HepG2 (cell line): Measurements from ENCODE around the gene GRB2. TPM values are rescaled to one million over a fixed set of nuclear protein-coding genes. Genes with fewer than 3 reads are reported as not detected.
A peak's percentile ranks its signal among the peaks of the same experiment; 100 is the strongest.

Experiments
- BORCS8-MEF2B ChIP-seq: sonication (generic); formaldehyde crosslinking; IDR thresholded peaks from 2 replicates; pipeline ENCODE4 v1.8.0; 2022; ENCODE audit warnings: mild to moderate bottlenecking, missing genetic modification reagents
- FIP1L1 ChIP-seq: fragments of 200-400 bp; formaldehyde crosslinking; IDR thresholded peaks from 2 replicates; pipeline ENCODE4 v1.6.1; 2018; ENCODE audit warnings: low read depth, mild to moderate bottlenecking, low read length, moderate library complexity, borderline replicate concordance; ENCODE audit not compliant: insufficient read depth
- HOXD1 ChIP-seq: sonication (generic); formaldehyde crosslinking; IDR thresholded peaks from 2 replicates; pipeline ENCODE4 v1.5.0; 2020; ENCODE audit warnings: missing genetic modification reagents
- KDM3A ChIP-seq: IDR thresholded peaks from 2 replicates; pipeline ENCODE4 v1.6.1; 2018; ENCODE audit warnings: low read depth, missing compliant biosample characterization
- KLF11 ChIP-seq: IDR thresholded peaks from 2 replicates; pipeline ENCODE4 v1.6.1; 2016; ENCODE audit warnings: missing compliant biosample characterization
- MZF1 ChIP-seq: sonication (generic); formaldehyde crosslinking; IDR thresholded peaks from 2 replicates; pipeline ENCODE4 v1.8.1; 2023; ENCODE audit warnings: mild to moderate bottlenecking, missing genetic modification reagents, borderline replicate concordance
- NBN ChIP-seq: fragments of 450-650 bp; conservative IDR thresholded peaks from 2 replicates; pipeline ENCODE4 v1.6.1; 2017
- NFRKB ChIP-seq: fragments of 450-650 bp; IDR thresholded peaks from 2 replicates; pipeline ENCODE4 v1.6.1; 2017
- PAX8 ChIP-seq: sonication (generic); formaldehyde crosslinking; IDR thresholded peaks from 2 replicates; pipeline ENCODE4 v1.8.0; 2022; ENCODE audit warnings: mild to moderate bottlenecking, missing genetic modification reagents, borderline replicate concordance
- POLR2AphosphoS2 ChIP-seq: IDR thresholded peaks from 2 replicates; pipeline ENCODE4 v1.6.1; 2011; ENCODE audit warnings: low read depth, low read length, improper control_type of control experiment
- RFXAP ChIP-seq: sonication (generic); formaldehyde crosslinking; IDR thresholded peaks from 2 replicates; pipeline ENCODE4 v1.4.0; 2020; ENCODE audit warnings: missing genetic modification reagents, borderline replicate concordance
- SAFB2 ChIP-seq: sonication (generic); formaldehyde crosslinking; IDR thresholded peaks from 2 replicates; pipeline ENCODE4 v1.5.1; 2020; ENCODE audit warnings: missing genetic modification reagents, low read depth, mild to moderate bottlenecking, borderline replicate concordance
- SRSF9 ChIP-seq: fragments of 200-400 bp; formaldehyde crosslinking; IDR thresholded peaks from 2 replicates; pipeline ENCODE4 v1.6.1; 2018; ENCODE audit warnings: borderline replicate concordance, mild to moderate bottlenecking, low read depth, low read length; ENCODE audit not compliant: insufficient read depth, poor library complexity, severe bottlenecking
- TBX3 ChIP-seq: fragments of 450-650 bp; IDR thresholded peaks from 2 replicates; pipeline ENCODE4 v1.6.1; 2017; ENCODE audit warnings: antibody characterized with exemption, mild to moderate bottlenecking, inconsistent platforms, borderline replicate concordance
- ZFAT ChIP-seq: sonication (generic); formaldehyde crosslinking; conservative IDR thresholded peaks from 2 replicates; pipeline ENCODE4 v1.8.1; 2023; ENCODE audit warnings: missing genetic modification reagents, inconsistent platforms
- ZMYM4 ChIP-seq: sonication (generic); formaldehyde crosslinking; IDR thresholded peaks from 2 replicates; pipeline ENCODE4 v1.8.1; 2023; ENCODE audit warnings: mild to moderate bottlenecking, missing genetic modification reagents
- ZSCAN22 ChIP-seq: sonication (generic); formaldehyde crosslinking; IDR thresholded peaks from 2 replicates; pipeline ENCODE4 v1.4.0; 2020; ENCODE audit warnings: mild to moderate bottlenecking, missing genetic modification reagents
- polyA plus RNA-seq, 8 experiments: library from polyadenylated mRNA; depleted of rRNA in 3 of 8; stranded (reverse) in 7 of 8; unstranded in 1 of 8; fragments of >200 nt; fragmentation: Illumina TruSeq in 4 of 8; extraction: Trizol in 4 of 8; gene quantifications; 2 replicates each; pipeline versions ENCODE4 v1.2.1 to v1.2.3, GENCODE V29; 2011 to 2016; ENCODE audit warnings: low read depth in 4 of 8, missing spikeins in 1 of 8, mixed read lengths in 1 of 8; ENCODE audit not compliant: insufficient read depth in 1 of 8
- total RNA-seq, 5 experiments: library from RNA; depleted of rRNA; stranded (reverse); fragments of >200 nt; fragmentation: Illumina TruSeq; extraction: Trizol; gene quantifications; 2 replicates each; pipeline ENCODE4 v1.2.3, GENCODE V29; 2016; ENCODE audit warnings: low read depth in 1 of 5
- TF ChIP-seq, protein P1 (sequence below): sonication (generic); formaldehyde crosslinking; IDR thresholded peaks from 2 replicates; pipeline ENCODE4 v1.4.0; 2020; ENCODE audit warnings: missing genetic modification reagents
- TF ChIP-seq, protein P2 (sequence below): sonication (generic); formaldehyde crosslinking; IDR thresholded peaks from 2 replicates; pipeline ENCODE4 v1.4.0; 2020; ENCODE audit warnings: missing genetic modification reagents, borderline replicate concordance
- TF ChIP-seq, protein P3 (sequence below): sonication (generic); formaldehyde crosslinking; conservative IDR thresholded peaks from 2 replicates; pipeline ENCODE4 v1.8.0; 2022; ENCODE audit warnings: low read depth, missing genetic modification reagents
- TF ChIP-seq, protein P4 (sequence below): sonication (generic); formaldehyde crosslinking; IDR thresholded peaks from 2 replicates; pipeline ENCODE4 v1.4.0; 2020; ENCODE audit warnings: missing genetic modification reagents, low read depth, mild to moderate bottlenecking, borderline replicate concordance
- TF ChIP-seq, protein P5 (sequence below): sonication (generic); formaldehyde crosslinking; IDR thresholded peaks from 2 replicates; pipeline ENCODE4 v1.9.0; 2022; ENCODE audit warnings: low read depth, missing genetic modification reagents

The GRB2 gene
- total and polyA plus RNA-seq, 2 of the 13 experiments (the other 11 are each of a cell fraction or from before 2014, with no cell fraction given): 84.6 to 92.3 TPM

DNA sequence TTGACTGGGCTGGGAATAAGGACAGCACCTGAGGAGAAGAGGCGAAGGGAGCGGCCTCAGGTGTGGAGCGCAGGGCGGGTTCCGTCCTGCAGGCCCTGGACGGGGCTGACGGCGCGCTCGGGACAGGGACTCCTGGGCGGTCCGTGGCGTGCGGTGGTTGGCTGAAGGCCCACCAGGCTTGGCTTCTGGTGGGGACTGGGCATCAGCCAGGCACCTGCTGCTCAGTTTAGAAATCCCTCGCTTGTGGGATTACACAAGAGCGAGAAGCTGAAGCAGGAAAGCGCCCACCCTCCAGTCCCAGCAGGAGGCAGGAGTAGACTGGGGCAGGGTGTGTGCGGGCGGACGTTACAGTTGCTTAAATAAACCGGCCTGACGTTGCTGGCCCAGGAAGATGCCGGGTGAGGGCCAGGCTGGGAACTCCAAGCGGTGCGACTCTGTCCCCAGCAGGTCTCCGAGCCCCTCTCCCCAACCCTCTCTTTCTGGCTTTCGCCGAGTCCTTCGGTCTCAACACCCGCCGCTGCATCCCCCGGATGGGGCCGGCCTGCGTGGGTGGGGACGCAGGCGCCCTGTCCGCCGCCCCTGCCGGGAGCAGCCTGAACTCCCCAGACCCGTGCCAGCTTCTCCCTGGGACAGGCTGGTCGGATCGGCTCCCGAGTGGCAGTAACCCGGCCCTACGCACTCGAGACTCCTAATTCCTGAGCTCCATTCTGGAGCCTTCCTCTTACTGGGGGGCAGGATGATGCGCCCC lies 135.1 kb downstream of the GRB2 start (continued):
- TF ChIP-seq, protein P1, sequence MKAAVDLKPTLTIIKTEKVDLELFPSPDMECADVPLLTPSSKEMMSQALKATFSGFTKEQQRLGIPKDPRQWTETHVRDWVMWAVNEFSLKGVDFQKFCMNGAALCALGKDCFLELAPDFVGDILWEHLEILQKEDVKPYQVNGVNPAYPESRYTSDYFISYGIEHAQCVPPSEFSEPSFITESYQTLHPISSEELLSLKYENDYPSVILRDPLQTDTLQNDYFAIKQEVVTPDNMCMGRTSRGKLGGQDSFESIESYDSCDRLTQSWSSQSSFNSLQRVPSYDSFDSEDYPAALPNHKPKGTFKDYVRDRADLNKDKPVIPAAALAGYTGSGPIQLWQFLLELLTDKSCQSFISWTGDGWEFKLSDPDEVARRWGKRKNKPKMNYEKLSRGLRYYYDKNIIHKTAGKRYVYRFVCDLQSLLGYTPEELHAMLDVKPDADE: no peak
- TF ChIP-seq ZSCAN22 (CRISPR knock-in tag): no peak
- no peak for TF ChIP-seq POLR2AphosphoS2
- TF ChIP-seq SRSF9: no peak
- TF ChIP-seq ZFAT (CRISPR knock-in tag): no peak
- TF ChIP-seq, protein P2, sequence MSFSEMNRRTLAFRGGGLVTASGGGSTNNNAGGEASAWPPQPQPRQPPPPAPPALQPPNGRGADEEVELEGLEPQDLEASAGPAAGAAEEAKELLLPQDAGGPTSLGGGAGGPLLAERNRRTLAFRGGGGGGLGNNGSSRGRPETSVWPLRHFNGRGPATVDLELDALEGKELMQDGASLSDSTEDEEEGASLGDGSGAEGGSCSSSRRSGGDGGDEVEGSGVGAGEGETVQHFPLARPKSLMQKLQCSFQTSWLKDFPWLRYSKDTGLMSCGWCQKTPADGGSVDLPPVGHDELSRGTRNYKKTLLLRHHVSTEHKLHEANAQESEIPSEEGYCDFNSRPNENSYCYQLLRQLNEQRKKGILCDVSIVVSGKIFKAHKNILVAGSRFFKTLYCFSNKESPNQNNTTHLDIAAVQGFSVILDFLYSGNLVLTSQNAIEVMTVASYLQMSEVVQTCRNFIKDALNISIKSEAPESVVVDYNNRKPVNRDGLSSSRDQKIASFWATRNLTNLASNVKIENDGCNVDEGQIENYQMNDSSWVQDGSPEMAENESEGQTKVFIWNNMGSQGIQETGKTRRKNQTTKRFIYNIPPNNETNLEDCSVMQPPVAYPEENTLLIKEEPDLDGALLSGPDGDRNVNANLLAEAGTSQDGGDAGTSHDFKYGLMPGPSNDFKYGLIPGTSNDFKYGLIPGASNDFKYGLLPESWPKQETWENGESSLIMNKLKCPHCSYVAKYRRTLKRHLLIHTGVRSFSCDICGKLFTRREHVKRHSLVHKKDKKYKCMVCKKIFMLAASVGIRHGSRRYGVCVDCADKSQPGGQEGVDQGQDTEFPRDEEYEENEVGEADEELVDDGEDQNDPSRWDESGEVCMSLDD (CRISPR knock-in tag): no peak
- no peak for TF ChIP-seq BORCS8-MEF2B (CRISPR knock-in tag)
- TF ChIP-seq HOXD1 (CRISPR knock-in tag): no peak
- TF ChIP-seq NFRKB: no peak
- no peak for TF ChIP-seq SAFB2 (CRISPR knock-in tag)
- TF ChIP-seq, protein P3, sequence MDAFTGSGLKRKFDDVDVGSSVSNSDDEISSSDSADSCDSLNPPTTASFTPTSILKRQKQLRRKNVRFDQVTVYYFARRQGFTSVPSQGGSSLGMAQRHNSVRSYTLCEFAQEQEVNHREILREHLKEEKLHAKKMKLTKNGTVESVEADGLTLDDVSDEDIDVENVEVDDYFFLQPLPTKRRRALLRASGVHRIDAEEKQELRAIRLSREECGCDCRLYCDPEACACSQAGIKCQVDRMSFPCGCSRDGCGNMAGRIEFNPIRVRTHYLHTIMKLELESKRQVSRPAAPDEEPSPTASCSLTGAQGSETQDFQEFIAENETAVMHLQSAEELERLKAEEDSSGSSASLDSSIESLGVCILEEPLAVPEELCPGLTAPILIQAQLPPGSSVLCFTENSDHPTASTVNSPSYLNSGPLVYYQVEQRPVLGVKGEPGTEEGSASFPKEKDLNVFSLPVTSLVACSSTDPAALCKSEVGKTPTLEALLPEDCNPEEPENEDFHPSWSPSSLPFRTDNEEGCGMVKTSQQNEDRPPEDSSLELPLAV (CRISPR knock-in tag): no peak
- no peak for TF ChIP-seq MZF1 (CRISPR knock-in tag)
- no peak for TF ChIP-seq PAX8 (CRISPR knock-in tag)
- peak; percentile 58 for TF ChIP-seq KDM3A (CRISPR knock-in tag)
- 0 out of 2 replicates have a peak, but pooled peaks have one; percentile 50 for TF ChIP-seq ZMYM4 (CRISPR knock-in tag)
- TF ChIP-seq, protein P4, sequence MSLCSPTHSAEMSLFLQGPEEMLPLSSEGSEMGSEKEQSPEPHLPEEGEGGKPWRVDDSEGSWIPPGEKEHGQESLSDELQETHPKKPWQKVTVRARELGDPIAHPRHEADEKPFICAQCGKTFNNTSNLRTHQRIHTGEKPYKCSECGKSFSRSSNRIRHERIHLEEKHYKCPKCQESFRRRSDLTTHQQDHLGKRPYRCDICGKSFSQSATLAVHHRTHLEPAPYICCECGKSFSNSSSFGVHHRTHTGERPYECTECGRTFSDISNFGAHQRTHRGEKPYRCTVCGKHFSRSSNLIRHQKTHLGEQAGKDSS (CRISPR knock-in tag): no peak; the same call in 1 of the 2 replicates
- TF ChIP-seq RFXAP (CRISPR knock-in tag): no peak
- no peak for TF ChIP-seq FIP1L1
- no peak for TF ChIP-seq NBN
- TF ChIP-seq, protein P5, sequence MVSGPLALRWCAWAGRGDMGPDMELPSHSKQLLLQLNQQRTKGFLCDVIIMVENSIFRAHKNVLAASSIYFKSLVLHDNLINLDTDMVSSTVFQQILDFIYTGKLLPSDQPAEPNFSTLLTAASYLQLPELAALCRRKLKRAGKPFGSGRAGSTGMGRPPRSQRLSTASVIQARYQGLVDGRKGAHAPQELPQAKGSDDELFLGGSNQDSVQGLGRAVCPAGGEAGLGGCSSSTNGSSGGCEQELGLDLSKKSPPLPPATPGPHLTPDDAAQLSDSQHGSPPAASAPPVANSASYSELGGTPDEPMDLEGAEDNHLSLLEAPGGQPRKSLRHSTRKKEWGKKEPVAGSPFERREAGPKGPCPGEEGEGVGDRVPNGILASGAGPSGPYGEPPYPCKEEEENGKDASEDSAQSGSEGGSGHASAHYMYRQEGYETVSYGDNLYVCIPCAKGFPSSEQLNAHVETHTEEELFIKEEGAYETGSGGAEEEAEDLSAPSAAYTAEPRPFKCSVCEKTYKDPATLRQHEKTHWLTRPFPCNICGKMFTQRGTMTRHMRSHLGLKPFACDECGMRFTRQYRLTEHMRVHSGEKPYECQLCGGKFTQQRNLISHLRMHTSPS: no peak; the same call in 1 of the 2 replicates
- 0 out of 2 replicates have a peak, but pooled peaks have one; percentile 26 for TF ChIP-seq KLF11 (CRISPR knock-in tag)
- TF ChIP-seq TBX3: no peak
